OCI-M2 (cell line): ENCODE results near the gene HAGH.

Experiments
- DNase-seq: peaks from one replicate; lab custom pipeline; 2025; ENCODE audit not compliant: unreplicated experiment; lab: John Stamatoyannopoulos, UW

HAGH gene

DNA sequence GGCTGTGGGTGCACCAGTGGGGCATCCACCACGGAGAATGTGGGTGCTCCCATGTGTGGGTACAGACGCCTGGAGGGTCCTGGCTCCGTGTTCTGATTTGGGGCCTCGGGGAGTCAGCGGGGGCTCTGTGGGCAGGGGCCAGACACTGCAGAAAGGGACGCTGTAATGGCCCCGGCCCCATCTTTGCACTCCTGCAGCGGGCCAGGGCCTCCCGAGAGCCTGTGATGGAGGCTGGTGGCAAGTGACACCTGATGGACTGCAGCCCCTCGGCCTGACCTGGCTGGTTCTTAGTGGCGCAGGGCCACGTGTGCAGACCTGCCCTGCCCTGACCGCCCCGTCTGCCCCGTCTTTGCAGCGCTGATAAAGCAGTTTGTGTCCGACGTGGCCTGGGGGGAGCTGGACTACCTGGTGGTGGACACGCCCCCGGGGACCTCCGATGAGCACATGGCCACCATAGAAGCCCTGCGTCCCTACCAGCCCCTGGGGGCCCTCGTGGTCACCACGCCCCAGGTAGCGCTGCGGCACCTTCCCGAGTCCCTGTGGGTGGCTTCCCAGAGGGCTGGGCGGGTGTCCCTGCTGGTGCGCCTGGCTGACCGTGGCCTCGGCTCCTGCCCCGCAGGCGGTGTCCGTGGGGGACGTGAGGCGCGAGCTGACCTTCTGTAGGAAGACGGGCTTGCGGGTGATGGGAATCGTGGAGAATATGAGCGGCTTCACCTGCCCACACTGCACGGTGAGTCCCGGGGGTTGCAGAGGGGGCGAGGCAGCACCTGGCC, 39.1 kb downstream of the HAGH start:
- DNase-seq, result no peak

DNA sequence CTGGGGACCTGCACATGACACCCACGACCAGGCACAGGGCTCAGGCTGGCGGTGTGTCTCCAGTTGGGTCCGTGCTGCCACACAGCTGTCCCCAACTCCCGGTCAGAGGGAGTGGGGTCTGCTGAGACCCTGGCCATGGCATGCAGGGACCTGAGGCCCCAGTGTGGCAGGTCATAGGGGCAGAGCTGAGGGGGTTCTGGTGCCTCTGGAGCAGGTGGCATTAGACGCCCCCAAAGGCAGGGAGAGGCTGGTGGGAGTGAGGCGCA, 39.6 kb downstream of the HAGH start:
- DNase-seq, result no peak

GRCh38 chr16:1786242-1787055, 40.2 kb downstream of the HAGH start:
- DNase-seq, result no peak

- DNase-seq, result no peak
Measured at GRCh38 chr16:1785846-1786170, 40.8 kb downstream of the HAGH start.

DNA sequence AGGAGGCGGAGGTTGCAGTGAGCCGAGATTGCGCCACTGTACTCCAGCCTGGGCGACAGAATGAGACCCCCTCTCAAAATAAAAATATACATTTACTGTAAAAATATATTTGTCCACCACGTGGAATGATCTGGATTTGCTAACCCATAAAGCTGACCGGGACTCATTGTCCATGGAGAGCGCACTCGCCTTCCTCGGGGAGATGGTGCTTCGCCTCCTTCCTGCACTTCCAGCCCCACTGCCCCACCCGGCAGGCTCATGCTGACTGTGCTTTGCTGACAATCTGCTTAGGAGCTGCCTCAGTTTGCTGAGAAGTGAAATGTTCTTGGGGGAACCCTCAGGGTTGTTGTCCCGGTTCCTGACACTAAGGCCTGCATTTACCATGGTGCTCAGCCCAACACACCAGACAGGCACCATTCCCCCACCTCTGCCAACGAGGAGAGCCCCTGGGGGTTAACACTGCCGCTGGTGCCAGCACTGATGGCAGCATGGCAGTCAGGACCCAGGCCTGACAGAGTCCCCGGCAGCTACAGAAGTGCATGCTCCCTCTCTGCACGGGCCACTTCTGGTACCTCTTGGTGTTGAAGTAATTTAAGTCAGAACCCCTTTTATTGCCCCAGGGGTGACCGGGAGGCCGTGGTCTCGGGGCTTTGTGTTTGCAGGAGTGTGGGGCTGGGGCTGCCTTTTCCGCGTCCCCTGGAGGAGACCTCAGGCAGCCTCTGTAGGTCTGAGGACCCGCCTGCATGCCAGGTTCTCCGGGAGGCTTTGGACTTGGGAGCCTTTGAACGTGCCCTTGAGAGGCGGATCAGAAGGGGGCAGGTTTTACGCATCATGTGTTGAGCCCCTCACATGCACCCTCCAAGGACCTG, 41.4 kb downstream of the HAGH start:
- no peak for DNase-seq

GRCh38 chr16:1782408-1783264, 44.0 kb downstream of the HAGH start, which contains the start of the genes NUBP2 and SPSB3:
NUBP2 (plus strand) TSS chr16:1782960; CDS start chr16:1783021, 61 bp downstream.
SPSB3 (minus strand) TSS chr16:1782571; CDS start chr16:1781483, 1,088 bp downstream.
- peak; percentile 87 for DNase-seq

GRCh38 chr16:1781758-1782407, 44.7 kb downstream of the HAGH start:
- DNase-seq, result no peak

DNA sequence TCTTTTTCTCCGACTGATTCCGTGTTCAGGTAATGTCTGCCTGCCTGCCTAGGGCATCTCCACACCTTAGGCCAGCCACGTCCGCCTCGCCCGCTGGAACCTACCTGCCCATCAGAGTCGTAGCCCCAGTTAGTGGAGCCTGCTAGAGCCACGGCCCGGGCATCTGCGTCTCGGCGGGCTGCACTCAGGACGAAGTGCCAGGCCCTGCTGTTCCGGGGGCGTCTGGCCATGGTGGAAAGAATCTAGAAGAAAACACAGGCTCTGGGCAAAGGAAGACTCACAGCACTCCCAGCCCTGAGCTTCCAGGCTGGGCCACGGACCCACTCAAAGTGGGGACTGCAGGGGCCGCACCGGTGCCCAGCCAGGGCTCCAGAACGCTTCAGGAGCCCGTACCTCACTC, 45.4 kb downstream of the HAGH start:
- no peak for DNase-seq

- DNase-seq, result no peak
Measured at GRCh38 chr16:1780677-1781072, 46.0 kb downstream of the HAGH start.

DNA sequence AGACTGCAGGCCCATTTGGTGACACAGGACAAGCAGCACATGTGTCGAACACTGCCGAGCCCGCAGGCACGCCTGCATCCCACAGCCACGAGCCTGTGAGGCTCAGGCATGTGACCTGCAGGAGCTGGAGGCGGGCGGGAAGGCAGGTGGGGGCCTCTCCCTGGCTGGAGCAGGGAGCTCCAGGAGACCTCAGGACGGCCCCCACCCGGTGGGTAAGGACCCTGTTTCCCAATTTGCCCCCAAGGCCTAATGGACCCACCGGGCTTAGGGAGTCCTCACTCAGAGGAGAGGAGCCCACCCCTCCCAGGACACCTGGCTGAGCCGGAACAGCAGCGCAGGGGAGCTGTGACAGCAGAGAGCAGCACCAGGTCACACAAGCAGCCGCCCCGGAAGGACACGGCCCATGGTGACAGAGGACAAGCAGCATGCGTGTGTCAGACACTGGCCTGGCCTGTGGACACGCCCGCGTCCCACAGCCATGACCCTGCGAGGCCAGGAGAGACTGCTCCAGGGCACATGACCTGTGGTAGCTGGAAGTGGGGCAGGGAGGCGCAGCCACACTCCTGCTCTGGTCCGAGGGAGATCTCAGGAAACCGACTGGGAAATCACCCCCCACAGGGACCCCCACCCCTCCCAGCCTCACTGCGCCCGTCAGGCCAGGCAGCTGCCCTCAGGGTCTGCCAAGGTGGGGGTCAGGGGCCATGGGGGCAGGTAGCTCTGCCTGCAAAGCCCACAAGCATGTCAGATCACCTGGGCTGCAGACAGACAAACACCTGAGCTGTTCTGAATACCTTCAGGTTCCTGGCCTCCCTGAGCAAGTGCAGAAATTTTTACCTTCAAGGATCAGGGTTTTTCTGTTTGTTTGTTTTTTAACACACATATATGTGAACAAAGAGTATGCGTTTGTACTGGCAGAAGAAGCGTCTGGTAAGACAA, 46.6 kb downstream of the HAGH start:
- DNase-seq, result no peak

DNA sequence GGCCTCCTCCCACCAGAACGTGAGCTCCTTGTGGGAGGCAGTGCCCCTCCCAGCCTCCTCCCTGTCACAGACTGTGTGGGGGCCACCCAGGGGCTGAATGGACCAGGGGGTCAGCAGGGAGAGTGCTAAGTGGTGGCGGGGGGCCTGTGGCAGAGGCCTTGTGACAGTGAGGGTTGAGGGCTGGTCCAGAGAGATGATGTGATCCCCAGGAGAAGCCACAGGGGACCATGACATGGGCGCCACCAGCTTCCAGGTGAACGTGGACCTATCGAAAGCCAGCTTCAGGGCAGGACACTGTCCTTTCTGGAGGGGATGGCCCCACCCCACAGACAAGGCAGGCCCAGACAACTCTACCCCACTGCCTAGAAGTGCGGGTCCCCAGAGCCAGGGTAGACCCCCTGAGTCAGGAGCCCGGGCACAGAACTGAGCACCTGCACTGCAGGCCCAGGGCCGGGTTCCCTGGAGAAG, 47.4 kb downstream of the HAGH start:
- DNase-seq, result no peak

- DNase-seq, result no peak
Measured at GRCh38 chr16:1778200-1779179, 48.1 kb downstream of the HAGH start.

DNA sequence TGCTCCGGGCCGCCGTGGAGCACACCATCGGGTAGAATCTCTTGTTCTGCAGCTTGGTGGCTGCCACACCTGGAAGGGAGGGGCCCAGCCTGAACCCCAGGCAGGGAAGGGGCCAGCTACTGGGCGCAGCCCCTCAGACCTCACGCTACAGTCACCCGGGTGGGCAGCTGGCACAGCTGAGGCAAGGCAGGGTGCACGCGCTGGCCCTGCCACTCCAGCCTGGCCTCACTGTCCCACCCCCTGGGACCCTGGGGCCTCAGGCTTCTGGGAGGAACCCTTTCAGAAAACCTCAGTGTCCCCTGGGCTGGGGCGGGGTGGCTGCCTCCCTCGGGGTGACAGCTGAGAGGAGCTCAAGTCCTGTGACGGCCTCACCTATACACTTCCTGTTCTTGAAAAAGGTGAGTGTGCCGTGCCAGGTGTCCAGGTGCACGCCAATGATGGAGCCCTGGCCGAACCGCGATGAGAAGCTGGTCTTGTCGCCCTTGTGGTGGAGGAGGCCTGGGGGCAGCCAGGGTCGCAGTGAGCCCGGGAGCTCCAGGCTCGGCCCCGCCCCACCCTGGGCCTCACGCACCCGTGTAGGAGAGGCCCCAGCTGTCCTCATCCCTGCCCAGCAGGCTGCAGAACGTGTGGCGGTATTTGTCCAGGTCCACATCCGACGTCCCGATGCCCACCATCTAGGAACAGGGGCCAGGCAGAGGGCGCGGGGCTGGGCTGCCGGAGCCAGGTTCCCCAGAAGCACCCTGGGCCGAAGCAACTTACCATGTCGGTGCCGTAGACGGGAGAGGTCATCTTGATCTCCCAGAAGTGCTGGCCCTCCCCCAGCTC, 49.0 kb downstream of the HAGH start:
- DNase-seq, result no peak

DNA sequence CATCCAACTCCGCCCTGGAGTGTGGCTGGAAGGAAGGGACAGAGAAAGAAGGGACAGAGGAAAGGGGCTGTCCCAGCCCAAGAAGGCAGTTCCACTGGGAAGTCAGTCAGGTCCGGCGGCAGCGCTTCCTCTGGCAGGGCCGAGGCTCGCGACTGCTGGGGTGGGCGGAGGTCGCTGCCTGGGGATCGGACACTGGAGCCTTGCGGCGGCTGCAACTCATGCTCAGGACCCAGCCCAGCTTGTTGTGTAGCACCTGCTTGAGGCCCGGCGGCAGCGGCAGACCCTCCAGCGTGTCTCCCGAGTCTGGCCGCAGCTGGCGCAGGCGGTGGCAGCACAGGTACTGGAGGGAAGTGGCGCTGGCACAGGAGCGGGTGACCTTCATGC, 49.6 kb downstream of the HAGH start:
- DNase-seq, result no peak

GRCh38 chr16:1776672-1776955, 50.0 kb downstream of the HAGH start:
- DNase-seq, result no peak

- no peak for DNase-seq
Measured at GRCh38 chr16:1775846-1776671, 50.6 kb downstream of the HAGH start.
